HG02943 (cell line): ENCODE results near the gene CPHXL.

Experiments
- ATAC-seq: cut with Tn5 transposase; IDR thresholded peaks from one replicate; pipeline ENCODE4 v1.9.1; 2021; ENCODE audit warnings: mild to moderate bottlenecking, low read depth, moderate library complexity; ENCODE audit not compliant: unreplicated experiment

Gene CPHXL

GRCh38 chr16:75726390-75726789 is at the start of gene CPHXL:
Gene CPHXL, minus strand, starts transcription at chr16:75726490. Its CDS starts 48 bp downstream, at chr16:75726442.
- ATAC-seq, result no peak

GRCh38 chr16:75774197-75774596 is 47.9 kb upstream of the CPHXL start:
- ATAC-seq, result no peak

GRCh38 chr16:75770051-75770450 is 43.8 kb upstream of the CPHXL start:
- no peak for ATAC-seq

GRCh38 chr16:75764154-75764768 is 38.0 kb upstream of the CPHXL start:
- ATAC-seq, result peak; percentile 79

GRCh38 chr16:75763204-75763603 is 36.9 kb upstream of the CPHXL start:
- ATAC-seq, result no peak

GRCh38 chr16:75762746-75763145 is 36.5 kb upstream of the CPHXL start:
- no peak for ATAC-seq

- peak; percentile 9 for ATAC-seq
Observed at GRCh38 chr16:75761108-75761507, 34.8 kb upstream of the CPHXL start.

- no peak for ATAC-seq
Observed at GRCh38 chr16:75760018-75760519, 33.8 kb upstream of the CPHXL start.

- no peak for ATAC-seq
Observed at GRCh38 chr16:75758215-75758614, 31.9 kb upstream of the CPHXL start.

GRCh38 chr16:75754141-75754540 is 27.9 kb upstream of the CPHXL start:
- no peak for ATAC-seq

GRCh38 chr16:75750528-75750927 is 24.2 kb upstream of the CPHXL start:
- no peak for ATAC-seq

- no peak for ATAC-seq
Observed at GRCh38 chr16:75746359-75746758, 20.1 kb upstream of the CPHXL start.

- no peak for ATAC-seq
Observed at GRCh38 chr16:75745823-75746222, 19.5 kb upstream of the CPHXL start.

- no peak for ATAC-seq
Observed at GRCh38 chr16:75745242-75745641, 19.0 kb upstream of the CPHXL start.

GRCh38 chr16:75742424-75743047 is 16.2 kb upstream of the CPHXL start:
- ATAC-seq, result no peak

- ATAC-seq, result no peak
Observed at GRCh38 chr16:75733305-75734211, 7.3 kb upstream of the CPHXL start.

- ATAC-seq, result no peak
Observed at GRCh38 chr16:75732871-75733270, 6.6 kb upstream of the CPHXL start.

GRCh38 chr16:75727221-75727620 is 931 bp upstream of the CPHXL start:
- ATAC-seq, result no peak

GRCh38 chr16:75718452-75718851 is 7.8 kb downstream of the CPHXL start:
- ATAC-seq, result no peak

- no peak for ATAC-seq
Observed at GRCh38 chr16:75714661-75715060, 11.6 kb downstream of the CPHXL start.

- ATAC-seq, result no peak
Observed at GRCh38 chr16:75710344-75710743, 15.9 kb downstream of the CPHXL start.
